NCI-H1694 (cell line): ENCODE data around the gene ERGIC1.
"Not testable (repeated sequence)": the region's sequence is repeated elsewhere in the genome, so short reads cannot be mapped to it uniquely, and the experiment has no call there.

Experiments
- DNase-seq: peaks from one replicate; lab custom pipeline; 2025; lab: John Stamatoyannopoulos, UW

ERGIC1 gene

DNA sequence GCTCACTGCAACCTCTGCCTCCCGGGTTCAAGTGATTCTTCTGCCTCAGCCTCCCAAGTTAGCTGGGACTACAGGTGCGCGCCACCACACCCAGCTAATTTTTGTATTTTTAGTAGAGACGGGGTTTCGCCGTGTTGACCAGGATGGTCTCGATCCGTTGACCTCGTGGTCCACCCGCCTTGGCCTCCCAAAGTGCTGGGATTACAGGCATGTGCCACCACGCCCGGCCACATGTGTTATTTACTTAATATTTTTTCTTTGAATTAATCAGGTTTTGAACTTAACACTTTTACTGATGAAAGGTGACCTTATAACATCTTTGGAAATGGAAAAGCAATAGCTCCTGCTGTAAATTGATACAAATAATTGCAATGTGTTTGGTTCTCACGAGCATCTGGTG lies 13.5 kb downstream of the ERGIC1 start:
- not testable (repeated sequence) for DNase-seq

- no peak for DNase-seq
These were observed 14.4 kb downstream of the ERGIC1 start for GRCh38 chr5:172848419-172848818.

- peak; percentile 22 for DNase-seq
These were observed 15.8 kb downstream of the ERGIC1 start for GRCh38 chr5:172849606-172850453.

GRCh38 chr5:172850454-172850797 lies 16.4 kb downstream of the ERGIC1 start:
- DNase-seq = no peak

DNA sequence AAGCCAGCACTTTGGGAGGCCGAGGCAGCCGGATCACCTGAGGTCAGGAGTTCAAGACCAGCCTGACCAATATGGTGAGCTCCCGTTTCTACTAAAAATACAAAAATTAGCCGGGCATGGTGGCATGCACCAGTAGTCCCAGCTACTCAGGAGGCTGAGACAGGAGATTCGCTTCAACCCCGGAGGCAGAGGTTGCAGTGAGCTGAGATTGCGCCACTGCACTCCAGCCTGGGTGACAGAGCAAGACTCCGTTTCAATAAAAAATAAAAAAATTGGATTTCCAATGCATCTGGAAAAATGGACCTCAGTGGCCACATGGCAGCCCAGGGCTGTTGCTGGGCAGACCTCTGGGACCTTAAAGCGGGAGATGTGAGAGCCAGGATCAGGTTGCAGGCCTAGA lies 17.2 kb downstream of the ERGIC1 start:
- not testable (repeated sequence) for DNase-seq

DNA sequence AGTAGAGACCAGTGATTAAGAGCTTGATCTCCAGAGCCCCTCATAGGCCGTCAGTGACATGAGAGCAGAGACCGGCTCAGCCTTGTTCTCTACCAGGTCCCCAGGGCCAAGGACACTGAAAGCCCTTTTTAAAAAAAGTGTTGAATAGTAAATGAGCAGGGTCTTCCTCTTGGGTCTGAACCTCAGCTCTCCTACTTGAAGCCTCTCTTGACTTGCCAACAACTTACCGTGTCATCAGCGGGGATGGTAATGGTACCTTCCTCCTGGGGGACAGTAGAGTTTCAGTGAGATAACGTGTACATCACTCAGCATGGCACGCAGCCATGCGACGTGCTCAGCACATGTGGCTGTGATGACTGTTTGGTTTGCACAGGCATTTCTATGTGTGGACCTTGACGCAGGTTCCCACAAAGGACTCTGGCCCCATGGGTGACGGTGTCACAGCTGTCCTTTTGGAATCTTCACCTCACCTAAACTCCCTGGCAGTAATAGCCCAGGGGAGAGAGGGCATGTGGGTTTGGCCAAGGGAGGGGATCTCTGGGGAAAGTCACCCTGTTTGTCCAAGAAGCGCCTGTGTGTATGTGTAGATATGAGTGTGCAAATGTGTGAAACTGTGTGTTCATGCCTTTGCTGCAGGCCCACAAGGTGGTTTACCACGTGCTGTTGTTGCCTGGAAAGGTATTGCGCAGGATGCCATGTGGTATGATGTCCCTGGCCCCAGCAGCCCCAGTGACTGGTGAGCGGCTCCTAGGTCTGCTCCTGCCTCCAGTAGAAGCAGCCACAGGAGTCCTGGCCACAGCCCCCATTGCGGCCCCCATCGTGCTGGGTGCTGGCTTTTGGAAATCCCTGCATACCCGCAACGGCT lies 18.7 kb downstream of the ERGIC1 start:
- DNase-seq = no peak

GRCh38 chr5:172853355-172853975 lies 19.4 kb downstream of the ERGIC1 start:
- no peak for DNase-seq

DNA sequence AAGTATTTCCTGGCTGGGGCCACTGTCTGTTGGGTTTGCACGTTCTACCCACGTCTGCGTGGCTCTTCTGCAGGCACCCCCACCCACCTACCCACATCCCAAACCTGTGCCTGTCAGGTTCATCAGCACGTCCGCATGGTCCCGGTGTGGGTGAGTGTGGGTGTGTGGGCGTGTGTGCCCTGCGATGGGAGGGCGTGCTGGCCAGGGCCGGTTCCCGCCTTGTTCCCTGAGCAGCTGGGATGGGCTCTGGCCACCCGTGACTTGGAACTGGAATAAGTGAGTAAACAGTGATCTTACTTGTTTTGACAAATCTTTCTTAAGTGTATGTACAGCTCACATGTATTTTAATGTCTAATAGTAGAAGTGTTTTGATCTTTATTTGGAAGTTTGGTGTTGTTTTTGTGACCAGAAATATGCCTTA lies 20.4 kb downstream of the ERGIC1 start:
- DNase-seq = no peak

GRCh38 chr5:172854971-172855370 lies 20.9 kb downstream of the ERGIC1 start:
- no peak for DNase-seq

GRCh38 chr5:172855597-172856292 lies 21.7 kb downstream of the ERGIC1 start:
- DNase-seq = no peak

DNA sequence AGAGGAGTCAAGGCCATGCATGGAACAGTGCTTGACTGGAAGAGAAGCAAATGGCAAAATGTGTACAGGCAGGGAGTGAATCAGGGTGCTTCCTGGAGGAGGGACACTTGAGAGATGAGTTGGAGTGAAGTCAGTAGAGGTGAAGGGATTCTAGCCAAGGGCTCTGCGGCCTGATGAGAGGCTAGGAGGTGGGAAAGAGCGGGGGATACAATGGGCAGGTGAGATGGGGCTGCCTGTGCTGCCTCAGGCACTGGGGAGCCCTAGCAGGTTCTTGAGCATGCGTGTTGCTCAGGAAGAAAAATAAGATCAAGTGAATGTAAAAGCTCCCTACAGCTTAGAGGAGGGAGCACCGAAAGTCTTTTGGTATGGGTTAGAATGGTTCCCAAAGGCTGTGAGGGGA lies 22.3 kb downstream of the ERGIC1 start:
- DNase-seq = no peak

DNA sequence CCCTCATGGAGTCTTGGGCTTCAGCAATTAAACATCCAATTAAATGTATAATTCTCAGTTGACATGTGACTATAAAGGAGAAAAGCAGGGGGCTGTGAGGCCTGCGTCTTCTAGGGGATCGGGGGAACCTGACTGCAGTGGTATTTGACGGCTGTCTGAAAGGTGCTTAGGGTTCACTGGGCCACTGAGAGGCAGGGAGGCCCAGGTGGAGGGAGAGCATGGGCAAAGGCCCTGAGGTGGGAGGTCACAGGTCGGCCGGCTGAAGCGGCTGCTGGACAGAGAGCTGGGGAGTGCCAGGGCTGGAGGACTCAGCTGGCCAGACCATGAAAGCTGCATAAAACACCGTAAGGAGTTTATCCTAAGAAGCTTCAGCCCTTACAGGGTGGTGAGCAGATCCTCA lies 23.9 kb downstream of the ERGIC1 start:
- no peak for DNase-seq

DNA sequence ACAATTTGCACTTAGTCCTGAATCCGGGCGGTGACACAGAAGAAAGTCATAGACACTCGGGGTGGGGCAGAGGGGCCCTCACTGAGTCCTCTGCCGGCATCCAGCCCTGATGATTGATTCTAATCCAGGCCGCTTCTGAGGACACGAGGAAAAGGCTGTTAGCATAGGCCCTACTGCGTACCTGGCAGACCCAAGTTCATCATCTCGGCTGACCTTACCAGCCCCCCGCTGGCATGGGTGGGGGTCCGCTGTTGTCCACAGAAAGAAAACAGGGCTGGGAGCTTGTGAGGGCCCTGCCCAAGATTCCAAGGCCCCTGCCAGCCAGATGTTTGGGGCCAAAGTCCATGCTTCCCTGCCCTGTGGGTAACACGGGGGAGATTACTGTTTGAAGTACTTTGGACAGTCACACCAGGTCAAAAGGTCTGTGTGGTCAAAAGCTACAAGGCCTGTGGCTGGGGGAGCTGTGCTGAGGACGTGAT lies 24.5 kb downstream of the ERGIC1 start:
- no peak for DNase-seq

GRCh38 chr5:172858990-172859811 lies 25.1 kb downstream of the ERGIC1 start:
- DNase-seq = no peak

- no peak for DNase-seq
These were observed 25.9 kb downstream of the ERGIC1 start for GRCh38 chr5:172859966-172860365.

- no peak for DNase-seq
These were observed 26.7 kb downstream of the ERGIC1 start for GRCh38 chr5:172860520-172861443.

- no peak for DNase-seq
These were observed 27.4 kb downstream of the ERGIC1 start for GRCh38 chr5:172861461-172861860.

GRCh38 chr5:172862165-172862801 lies 28.2 kb downstream of the ERGIC1 start:
- no peak for DNase-seq

GRCh38 chr5:172864171-172864570 lies 30.1 kb downstream of the ERGIC1 start:
- DNase-seq = not testable (repeated sequence)
